NOMO-1 treated with DMSO at 0.1 percent for 48 hours (cell line): ENCODE data around the gene AKAP12.

Experiments
- DNase-seq: peaks from one replicate; lab custom pipeline; 2025; ENCODE audit not compliant: unreplicated experiment; lab: John Stamatoyannopoulos, UW

The AKAP12 gene, protein sequence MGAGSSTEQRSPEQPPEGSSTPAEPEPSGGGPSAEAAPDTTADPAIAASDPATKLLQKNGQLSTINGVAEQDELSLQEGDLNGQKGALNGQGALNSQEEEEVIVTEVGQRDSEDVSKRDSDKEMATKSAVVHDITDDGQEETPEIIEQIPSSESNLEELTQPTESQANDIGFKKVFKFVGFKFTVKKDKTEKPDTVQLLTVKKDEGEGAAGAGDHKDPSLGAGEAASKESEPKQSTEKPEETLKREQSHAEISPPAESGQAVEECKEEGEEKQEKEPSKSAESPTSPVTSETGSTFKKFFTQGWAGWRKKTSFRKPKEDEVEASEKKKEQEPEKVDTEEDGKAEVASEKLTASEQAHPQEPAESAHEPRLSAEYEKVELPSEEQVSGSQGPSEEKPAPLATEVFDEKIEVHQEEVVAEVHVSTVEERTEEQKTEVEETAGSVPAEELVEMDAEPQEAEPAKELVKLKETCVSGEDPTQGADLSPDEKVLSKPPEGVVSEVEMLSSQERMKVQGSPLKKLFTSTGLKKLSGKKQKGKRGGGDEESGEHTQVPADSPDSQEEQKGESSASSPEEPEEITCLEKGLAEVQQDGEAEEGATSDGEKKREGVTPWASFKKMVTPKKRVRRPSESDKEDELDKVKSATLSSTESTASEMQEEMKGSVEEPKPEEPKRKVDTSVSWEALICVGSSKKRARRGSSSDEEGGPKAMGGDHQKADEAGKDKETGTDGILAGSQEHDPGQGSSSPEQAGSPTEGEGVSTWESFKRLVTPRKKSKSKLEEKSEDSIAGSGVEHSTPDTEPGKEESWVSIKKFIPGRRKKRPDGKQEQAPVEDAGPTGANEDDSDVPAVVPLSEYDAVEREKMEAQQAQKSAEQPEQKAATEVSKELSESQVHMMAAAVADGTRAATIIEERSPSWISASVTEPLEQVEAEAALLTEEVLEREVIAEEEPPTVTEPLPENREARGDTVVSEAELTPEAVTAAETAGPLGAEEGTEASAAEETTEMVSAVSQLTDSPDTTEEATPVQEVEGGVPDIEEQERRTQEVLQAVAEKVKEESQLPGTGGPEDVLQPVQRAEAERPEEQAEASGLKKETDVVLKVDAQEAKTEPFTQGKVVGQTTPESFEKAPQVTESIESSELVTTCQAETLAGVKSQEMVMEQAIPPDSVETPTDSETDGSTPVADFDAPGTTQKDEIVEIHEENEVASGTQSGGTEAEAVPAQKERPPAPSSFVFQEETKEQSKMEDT (N-terminal part only)

DNA sequence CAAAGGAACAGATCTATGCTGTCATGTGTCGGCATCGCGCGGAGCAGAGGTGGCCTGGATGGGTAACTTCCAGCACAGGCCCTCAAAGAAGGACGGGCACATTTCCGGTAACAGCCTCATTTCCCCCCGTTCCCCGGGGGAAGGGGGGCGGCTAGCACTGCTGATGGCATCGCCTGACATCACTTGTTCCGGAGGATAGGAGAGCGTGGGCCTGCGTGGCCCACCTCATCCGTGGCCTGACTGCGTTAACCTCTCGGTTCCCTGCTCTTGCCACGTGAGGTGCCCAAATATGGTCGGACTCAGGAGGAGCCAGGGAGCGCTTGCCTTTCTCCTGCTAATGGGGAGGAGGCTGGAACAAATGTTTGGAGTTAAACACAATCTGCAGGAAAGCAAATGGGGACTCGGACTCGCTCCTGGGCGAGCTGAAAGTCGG, at the start of gene AKAP12:
Gene AKAP12 (plus strand): TSS at position 365 of the 433 bp plus-strand sequence. CDS start 596 bp downstream, outside the sequence.
- no peak for DNase-seq

DNA sequence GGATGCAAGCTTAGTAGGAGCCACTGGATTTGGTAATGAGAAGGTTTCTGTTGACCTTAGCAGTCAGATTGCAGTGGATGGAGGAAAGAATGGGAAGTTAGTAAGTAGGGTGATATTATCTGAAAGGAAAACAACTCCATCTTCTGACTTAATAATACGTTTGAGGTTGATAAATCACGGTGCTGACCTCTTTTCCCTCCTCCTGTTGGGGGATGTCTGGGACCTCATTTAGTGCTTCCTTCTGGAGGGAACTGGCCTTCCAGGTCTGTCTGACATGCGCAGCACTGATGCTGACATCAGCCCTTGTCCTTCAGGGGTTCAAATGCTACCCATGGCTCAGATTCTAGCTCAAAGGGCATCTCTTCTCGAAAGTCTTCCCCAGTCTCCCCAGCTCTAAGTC, 48.2 kb upstream of the AKAP12 start:
- DNase-seq: no peak

DNA sequence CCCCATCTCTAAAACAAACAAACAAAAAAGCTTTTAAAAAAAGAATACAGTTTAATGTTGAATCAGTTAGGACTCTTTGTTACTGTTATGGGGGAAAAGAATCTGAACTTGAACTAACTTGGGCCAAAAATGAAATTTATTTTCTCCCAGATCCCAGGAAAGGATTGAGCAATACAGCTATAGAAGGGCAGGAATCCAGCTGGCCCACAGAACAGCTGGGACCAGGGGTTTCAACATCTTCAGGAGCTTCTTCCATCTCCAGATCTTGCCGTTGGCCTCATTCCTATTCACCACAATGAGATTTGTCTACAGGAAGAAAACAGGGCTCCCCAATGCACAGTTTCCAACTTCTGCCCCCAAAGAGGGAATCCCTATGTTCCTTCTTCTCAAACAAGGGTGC, 43.2 kb upstream of the AKAP12 start:
- DNase-seq: no peak

DNA sequence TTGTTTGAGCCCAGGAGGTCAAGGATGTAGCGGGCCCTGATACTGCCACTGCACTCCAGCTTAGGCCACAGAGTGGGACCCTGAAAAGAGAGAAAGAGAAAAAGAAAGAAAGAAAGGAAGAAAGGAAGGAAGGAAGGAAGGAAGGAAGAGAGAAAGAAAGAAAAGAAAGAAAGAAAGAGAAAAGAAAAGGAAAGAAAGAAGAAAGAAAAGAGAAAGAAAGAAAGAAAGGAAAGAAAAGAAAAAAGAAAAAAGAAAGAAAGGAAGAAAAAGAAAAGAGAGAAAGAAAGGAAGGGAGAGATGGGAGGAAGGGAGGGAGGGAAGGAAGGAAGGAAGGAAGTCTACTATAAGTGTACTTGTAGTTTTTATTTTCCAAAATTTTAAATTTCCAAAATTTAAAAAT, 42.2 kb upstream of the AKAP12 start:
- no peak for DNase-seq

DNA sequence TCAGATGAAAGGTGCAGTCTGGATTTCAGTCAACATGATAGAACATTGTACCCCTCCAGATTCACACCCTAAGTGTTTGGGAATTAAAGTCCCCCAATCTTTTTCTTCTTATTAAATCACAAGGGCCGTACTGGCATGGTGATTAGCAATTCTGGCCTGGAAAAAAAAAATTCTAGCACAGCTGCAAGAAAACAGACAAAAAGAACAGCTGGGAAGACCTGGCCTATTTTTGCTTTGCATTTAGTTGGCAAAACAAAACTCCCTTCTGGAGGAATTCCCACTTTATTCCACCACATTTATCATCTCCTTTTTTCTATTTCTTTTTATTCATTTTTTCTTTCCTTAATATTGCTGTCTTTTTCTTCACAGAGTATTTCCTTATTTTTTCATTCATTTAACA, 39.8 kb upstream of the AKAP12 start:
- DNase-seq: no peak

DNA sequence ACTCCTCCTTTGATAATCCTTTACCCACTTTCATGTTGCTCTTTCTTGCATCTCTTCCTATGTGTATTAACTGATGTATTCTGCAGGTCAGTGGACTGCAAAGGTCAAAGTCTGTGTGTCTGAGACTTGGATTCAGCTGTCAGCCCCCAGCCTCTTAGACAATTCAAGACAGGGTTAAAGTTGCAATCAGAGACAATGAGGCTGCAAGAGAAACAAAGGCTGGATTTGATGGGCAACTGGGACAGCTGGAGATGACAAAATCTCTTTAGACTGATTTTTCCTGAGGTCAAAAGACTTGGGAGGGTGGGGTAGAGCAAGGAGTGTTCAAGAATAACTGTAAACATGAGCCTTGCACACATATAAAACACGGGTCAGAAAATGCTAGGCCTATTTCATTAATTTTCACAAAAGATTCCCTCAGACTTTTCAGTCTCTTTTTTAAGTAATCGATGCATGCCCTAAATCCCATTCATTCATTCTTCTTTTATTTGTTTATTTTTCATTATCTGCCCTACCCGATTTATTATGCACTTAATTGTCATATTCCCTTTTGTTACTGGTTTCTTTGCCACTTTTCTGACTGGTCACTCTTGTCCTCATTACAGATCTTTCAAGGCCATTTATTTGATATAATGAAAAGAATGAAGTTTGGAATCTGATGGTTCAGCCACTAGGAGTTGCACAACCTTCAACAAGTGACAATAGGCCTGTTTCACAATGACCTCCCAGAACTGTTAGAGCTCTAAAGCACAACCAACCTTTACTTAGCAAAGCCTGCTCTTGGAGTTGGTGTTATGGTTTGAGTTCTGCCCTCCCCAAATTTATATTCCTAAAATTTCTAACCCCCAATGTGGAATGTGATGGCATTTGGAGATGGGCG, 33.8 kb upstream of the AKAP12 start:
- no peak for DNase-seq

DNA sequence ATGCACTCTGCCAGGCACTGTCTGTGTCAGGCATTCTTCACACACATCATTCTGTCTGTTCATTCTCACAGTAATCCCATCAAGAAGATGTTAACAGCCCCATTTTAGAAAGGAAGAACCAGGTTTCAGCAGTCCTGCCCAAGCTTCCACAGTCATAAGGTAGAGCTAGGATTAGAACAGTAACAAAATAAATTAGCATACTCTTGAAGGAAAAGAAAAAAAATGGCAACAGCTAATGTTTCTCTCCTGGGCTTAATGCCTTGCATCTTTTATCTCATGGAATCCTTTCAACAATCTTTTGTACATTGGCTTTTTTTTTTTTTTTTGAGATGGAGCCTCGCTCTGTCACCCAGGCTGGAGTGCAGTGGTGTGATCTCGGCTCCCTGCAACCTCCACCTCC, 32.1 kb upstream of the AKAP12 start:
- no peak for DNase-seq

DNA sequence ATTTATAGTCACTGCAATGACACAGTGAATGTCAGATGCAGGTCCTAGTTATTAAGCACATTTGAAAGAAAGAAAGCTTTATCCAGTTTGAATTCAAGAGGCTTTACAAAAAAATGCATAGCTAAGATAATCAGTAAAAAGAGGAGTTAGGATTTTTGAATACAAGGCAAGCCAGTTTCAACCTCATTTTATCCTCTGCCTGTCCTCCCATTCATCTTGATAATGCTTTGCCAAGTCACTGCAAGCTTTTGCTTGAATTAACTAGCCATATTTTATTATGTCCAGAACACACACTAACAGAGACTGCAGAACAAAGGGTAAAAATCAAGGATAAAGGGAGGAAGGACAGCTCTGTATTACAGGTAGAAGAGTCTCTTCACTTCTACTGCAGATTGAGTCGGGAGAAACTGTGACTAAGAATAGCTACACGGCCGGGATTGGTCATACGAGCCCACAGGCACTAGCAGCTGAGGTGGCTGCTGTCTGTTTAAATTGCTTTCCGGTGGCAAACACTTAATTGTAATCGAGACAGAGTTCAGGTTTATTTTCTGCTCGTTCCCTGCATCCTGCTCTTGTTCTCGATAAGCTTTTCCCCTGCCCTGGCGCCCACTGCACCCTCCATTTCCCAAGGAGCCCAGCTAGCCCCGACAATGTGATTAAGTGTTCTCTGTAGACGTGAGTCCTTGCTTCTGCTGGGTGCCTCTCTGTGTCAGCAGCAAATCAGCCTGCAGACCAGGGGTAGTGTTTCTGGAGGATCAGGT, 30.5 kb upstream of the AKAP12 start:
- no peak for DNase-seq

DNA sequence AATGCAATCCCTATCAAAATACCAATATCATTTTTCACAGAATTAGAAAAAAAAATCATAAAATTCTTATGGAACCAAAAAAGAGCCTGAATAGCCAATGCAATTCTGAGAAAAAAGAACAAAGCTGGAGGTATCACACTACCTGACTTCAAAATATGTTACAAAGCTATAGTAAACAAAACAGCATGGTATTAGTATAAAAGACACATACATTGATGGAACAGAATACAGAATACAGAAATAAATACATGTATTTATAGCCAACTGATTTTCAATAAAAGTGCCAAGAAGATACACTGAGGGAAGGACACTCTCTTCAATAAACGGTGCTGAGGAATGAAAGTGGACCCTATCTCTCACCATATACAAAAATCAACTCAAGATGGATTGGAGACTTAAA, 28.7 kb upstream of the AKAP12 start:
- no peak for DNase-seq

DNA sequence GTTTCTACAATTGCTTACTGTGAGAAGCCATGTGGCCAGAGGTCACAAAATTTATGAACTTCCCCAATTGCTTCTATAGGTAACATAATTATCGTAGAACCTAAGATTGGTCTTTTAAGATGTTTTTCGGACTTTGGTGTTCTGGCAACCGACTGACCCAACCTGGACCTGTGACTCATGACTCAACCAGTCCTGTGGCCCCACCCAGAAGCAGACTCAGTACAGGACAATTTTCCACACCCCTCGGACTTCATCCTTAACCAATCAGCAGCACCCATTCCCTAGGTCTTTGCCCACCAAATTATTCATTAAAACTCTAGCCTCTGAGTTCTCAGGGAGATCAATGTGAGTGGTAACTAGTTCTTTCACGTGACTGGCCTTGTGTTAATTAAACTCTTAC, 26.4 kb upstream of the AKAP12 start:
- no peak for DNase-seq

DNA sequence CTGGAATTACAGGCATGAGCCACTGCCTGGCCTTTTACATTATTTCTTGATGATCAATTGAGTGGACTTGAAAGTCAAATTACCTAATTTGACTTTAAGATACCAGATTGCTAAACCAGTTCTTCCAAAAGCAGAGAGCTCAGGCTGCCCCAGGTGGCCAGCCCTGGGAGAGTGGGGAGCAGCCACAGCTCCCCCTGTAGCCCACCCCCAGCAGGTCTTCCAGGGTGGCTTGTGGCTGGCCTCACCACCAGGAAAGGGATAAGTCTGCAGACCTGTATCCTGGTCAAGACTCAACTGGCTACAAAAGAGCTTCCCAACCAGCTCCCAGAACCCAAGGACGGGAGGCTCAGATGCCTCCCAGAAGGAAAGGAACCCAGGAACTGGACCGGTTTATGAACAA, 23.8 kb upstream of the AKAP12 start:
- no peak for DNase-seq

DNA sequence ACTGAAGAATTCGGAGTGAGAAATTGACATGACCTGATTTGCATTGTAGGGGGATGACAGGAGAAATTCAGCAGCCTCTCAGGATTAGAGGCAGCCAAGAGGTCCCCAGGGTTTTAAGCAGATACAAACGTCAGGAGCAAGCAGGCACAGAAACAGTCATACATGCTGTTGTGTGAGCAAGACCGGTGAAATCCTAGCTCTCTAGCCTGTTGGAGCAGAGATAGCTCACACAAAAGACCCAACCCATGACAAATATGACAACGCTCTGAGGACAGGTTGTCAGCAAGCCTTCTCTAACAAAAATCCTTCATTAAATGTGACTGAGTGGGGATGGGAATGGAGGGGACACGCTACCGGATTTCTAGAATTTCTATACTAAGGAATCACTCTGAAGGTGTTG, 23.0 kb upstream of the AKAP12 start:
- no peak for DNase-seq

DNA sequence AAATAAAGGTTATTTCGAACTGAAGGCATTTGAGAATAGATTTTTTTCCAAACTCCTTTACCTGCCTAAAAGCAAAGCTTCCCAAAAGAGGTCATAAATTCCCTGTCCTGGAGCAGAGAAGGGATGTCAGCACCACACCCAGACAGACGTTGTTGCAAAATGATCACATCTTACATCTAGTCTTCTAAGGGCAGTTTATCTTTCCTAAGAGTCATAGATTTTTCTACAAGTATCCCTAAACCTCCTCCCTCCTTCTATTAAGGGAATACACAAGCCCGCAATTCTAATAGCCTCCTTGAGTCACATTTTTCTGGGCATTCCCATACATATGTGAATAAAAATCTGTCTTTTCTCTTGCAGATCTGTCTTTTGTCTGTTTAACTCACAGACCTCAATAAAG, 20.6 kb upstream of the AKAP12 start:
- DNase-seq: no peak

DNA sequence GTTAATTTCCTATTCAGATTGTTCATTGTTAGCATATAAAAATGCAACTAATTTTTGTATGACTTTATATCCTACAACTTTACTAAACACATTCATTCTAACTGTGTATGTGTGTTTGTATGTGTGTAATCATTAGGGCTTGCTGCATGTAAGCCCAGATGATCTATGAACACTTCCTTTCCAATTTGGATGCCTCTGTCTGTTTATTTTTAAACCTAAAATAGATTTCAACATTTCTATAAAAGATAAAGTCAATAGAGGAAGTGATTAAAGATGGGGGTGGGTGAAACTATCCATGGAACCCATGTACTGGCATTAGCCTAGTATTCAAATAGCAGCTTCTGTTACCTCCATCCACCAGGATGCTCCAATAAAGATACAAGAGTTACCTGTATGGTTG, 15.7 kb upstream of the AKAP12 start:
- no peak for DNase-seq

DNA sequence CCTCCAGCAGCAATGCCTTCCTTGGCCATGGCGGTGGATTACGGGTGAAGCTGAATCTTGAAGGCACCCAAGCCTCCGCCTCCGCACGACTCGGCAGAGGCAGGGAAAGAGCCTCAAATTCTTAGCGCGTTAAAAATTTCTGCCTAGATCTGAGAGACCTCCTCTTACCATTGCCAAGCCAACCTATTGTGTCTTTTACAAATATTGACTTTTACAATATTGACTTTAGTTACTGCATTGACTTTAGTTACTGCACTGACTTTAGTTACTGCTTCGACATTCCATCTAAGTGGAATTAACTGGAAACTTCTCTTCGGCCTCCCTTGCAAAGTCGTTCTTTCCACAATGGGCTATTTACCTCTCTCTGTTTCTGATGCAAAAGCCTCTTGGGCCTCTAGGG, 13.8 kb upstream of the AKAP12 start:
- no peak for DNase-seq

DNA sequence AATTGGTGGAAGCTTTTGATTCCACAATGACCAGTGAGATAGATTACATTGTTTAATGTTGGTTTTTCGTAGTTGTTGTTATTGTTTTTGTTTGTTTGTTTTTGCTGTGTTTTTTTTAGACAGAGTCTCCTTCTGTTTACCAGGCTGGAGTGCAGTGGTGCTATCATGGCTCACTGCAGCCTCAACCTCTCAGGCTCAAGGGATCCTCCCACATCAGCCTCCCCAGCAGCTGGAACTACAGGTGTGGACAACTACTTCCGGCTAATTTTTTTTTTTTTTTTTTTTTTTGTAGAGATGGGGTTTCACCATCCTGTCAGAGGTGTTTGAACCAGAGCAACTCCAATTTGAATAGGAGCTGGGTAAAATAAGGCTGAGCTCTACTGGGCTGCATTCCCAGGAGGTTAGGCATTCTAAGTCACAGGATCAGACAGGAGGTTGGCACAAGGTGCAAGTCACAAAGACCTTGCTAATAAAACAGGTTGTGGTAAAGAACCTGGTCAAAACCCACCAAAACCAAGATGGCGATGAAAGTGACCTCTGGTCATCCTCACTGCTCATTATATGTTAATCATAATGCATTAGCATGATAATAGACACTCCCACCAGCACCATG, 10.9 kb upstream of the AKAP12 start:
- DNase-seq: no peak

DNA sequence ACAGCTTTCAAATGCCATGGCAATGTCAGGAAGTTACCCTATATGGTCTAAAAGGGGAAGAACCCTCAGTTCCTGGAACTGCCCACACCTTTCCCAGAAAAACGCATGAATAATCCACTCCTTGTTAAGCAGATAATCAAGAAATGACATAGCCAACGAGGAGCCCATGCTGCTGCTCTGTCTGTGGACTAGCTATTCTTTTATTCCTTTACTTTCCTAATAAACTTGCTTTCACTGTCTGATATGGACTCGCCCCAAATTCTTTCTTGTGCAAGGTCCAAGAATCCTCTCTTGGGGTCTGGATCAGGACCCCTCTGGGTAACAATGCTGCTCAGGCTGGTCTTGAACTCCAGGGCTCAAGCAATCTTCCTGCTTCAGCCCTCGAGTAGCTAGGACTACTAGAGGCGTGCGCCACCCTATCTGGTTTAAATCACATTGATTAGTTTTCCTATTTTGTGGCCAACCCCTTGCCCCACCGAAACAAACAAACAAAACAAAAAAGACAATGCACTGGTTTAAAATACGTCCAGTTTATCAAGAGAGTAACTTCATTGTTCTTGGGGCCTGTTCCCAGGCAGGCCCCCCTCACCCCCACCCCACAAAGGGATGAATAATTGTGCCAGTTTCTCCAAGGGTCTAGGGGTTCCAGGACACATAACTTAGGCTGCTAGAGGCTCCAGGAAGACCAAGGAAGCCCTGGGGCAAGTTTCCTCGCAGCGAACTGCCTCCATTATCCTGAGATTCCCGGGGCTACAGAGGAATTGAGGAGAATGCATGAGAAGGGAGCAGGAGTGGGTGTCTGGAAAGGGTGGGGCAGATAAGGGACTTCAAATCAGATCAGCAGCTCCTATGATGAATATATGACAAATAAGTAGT, 10.1 kb upstream of the AKAP12 start:
- DNase-seq: no peak

DNA sequence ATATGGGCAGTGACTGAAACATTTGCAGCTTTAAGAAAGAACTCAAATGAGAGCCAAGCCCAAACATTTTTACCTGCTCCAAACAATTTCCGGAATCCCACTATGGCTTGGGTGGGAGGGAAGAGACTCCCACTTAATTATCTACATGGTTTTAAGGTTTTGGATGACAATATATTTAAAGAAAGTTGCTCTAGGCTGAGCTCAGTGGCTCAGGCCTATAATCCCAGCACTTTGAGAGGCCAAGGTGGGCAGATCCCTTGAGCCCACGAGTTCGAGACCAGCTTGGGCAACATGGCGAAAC, 9.5 kb upstream of the AKAP12 start:
- no peak for DNase-seq

DNA sequence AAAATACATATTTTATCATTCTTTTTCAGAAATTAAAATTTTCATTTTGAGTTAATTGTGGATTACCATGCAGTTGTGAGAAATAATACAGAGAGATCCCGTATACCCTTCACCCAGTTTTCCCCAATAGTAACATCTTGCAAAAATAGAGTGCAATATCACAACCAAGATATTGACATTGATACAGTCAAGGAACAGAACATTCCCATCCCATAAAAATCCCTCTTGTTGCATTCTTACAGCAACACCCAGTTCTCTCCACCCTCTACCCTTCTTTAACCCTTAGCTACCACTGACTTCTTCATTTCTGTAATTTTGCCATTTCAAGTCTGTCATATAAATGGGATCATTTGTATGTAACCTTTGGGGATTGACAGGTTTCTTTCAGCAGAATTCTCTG, 6.9 kb upstream of the AKAP12 start:
- DNase-seq: no peak
